ENCODE measurements around the gene CLPX.

GRCh38 chr15:65110676-65111292 lies 74.4 kb downstream of the CLPX start:
- no peak for TF ChIP-seq CTCF (IDR thresholded peaks at IDR 0.05; ENCODE audit: poor library complexity)
- TF ChIP-seq EZH2 (IDR thresholded peaks at IDR 0.05; ENCODE audit: borderline replicate concordance): no peak
- no peak for TF ChIP-seq EZH2phosphoT487 (IDR thresholded peaks at IDR 0.05; ENCODE audit: low read depth, severe bottlenecking, unreplicated experiment)
